ENCODE measurements around the gene HLA-DQB1.
"Not testable (repeated sequence)": the region's sequence is repeated elsewhere in the genome, so short reads cannot be mapped to it uniquely, and the experiment has no call there.

The HLA-DQB1 gene

DNA sequence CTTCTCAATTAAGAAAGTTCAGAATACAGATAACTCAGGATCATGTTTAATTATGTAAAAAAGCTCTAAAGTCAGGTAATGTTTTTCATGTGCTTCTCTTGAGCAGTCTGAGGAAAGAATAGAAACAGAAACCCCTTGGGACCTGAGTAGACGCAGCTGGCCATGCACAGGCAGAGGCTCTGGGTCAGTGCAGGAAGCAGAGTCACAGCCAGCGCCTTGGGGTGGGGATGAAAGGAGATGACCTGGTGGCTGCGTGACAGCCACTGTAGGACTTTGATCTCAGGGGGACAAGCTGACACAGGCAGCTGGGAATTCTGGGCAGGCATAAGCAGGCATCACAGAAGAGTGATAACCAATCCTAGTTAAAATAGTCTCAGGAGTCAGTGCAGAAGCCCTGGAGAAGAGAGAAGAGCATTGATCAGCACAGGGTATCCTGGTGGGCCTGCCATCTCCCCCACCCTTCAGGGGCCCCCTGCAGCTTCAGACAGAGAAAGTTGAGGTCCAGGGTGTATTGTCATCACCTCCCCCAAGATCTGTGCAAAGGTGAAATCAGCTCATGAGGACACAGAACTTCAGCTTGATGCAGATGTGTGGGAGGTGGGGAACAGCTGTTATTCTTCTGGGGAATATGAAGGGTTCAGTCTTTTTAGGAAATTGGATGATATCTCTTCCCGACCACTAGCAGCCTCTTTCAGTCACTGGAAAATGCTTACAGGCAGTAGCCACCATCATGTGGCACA, 6.4 kb downstream of the HLA-DQB1 start:
- no peak for DNase-seq

DNA sequence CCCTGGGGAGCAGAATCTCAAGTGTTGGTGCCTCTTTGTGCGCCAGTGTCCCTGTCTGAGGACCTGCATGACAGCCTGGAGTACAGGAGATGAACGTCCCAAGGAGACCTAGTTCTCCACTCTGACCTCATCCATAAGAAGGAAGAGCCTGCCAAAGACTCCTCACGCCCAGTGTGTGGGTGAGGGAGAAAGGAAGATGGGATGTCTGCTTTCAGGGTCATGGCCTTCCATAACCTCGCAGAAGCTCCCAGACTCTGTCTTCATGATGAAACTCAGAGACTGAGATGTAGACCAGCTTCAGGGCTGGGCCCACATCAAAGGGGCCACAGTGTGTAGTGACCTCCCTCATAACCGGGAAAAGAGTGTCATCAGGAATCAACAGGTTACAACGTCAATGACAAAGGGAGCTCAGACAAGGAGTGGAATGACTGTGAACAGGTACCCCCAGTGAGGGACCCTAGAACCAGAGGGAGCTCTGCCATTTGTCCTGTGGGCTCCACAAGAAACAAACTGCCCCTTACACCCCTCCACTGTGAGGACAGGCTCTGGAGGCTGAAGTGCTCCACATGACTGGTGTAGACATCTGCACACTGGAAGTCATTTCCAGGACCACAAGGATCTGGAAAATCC, 8.1 kb downstream of the HLA-DQB1 start:
- DNase-seq, result no peak

DNA sequence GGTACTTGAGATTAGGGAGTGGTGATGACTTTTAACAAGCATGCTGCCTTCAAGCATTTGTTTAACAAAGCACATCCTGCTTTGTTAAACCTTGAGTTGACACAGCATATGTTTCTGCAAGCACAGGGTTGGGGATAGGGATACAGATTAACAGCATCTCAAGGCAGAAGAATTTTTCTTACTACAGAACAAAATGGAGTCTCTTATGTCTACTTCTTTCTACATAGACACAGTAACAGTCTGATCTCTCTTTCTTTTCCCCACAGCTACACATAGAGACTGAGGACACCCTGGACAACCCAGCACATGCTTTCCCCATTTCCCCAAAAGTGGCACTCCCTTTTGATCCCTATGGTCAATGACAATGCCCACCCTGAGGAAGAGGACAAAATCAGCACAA, 8.6 kb downstream of the HLA-DQB1 start:
- DNase-seq, result not testable (repeated sequence)

- DNase-seq, result not testable (repeated sequence)
Observed at GRCh38 chr6:32657329-32657728, 9.1 kb downstream of the HLA-DQB1 start.

DNA sequence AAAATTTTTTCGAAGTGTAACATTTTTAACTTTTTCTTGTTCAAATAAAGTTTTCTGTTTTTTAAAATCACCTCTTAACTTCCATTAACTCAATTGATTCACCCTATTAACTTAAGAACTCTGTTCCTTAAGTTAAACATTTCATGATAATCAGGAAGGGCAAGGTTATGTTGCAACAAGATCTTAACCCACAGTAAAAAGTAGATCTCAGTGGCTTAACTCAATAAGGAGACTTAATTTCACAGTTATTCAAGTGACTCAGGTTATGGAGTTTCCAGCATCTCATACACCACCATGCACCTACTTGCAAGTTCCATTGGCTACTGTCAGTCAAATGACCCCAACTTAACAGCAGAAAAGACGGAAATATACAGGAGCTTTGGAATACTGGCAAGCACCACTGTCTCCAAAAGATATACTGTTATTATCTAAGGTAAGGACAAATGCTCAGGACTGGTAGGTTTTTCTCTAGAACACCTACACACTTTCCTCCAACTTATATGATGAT, 11.2 kb downstream of the HLA-DQB1 start:
- DNase-seq, result no peak

- DNase-seq, result no peak
Observed at GRCh38 chr6:32645047-32645703, 21.3 kb downstream of the HLA-DQB1 start.

DNA sequence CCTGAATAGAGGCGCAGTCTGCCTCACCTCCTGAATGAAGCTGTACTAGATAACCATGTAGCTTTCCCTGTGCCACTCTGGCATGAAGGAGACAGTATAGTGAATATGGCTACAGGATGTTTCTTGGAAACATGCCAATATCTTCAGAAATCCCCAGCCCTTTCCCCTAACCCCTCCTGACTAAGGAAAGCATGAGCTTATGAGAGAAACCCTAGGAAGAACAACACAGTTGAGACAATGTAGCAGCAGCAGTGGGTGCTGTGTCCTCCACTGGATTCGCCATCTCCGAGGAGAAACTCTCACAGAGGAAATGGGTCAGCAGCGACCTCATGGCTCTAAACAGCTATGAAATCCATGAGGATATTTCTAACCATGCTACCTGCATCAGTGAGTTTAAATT, 22.6 kb downstream of the HLA-DQB1 start:
- no peak for DNase-seq

DNA sequence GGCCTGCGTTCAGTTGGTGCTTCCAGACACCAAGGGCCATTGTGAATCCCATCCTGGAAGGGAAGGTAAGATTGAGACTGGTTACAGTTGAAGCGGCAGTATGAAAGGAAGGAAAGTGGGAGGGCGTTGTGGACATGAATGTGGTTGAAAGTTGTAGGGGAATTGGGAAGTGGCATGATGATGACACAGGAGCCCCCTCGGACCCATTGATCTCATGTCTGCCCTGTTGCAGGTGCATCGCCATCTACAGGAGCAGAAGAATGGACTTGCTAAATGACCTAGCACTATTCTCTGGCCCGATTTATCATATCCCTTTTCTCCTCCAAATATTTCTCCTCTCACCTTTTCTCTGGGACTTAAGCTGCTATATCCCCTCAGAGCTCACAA, 23.7 kb downstream of the HLA-DQB1 start:
- no peak for DNase-seq

- not testable (repeated sequence) for DNase-seq
Observed at GRCh38 chr6:32641785-32642719, 24.4 kb downstream of the HLA-DQB1 start.

DNA sequence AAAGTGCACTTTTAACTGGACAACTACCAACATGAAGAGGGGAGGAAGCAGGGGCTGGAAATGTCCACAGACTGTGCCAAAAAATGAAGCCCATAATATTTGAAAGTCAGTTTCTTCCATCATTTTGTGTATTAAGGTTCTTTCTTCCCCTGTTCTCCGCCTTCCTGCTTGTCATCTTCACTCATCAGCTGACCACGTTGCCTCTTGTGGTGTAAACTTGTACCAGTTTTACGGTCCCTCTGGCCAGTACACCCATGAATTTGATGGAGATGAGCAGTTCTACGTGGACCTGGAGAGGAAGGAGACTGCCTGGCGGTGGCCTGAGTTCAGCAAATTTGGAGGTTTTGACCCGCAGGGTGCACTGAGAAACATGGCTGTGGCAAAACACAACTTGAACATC, 25.3 kb downstream of the HLA-DQB1 start:
- DNase-seq, result no peak

DNA sequence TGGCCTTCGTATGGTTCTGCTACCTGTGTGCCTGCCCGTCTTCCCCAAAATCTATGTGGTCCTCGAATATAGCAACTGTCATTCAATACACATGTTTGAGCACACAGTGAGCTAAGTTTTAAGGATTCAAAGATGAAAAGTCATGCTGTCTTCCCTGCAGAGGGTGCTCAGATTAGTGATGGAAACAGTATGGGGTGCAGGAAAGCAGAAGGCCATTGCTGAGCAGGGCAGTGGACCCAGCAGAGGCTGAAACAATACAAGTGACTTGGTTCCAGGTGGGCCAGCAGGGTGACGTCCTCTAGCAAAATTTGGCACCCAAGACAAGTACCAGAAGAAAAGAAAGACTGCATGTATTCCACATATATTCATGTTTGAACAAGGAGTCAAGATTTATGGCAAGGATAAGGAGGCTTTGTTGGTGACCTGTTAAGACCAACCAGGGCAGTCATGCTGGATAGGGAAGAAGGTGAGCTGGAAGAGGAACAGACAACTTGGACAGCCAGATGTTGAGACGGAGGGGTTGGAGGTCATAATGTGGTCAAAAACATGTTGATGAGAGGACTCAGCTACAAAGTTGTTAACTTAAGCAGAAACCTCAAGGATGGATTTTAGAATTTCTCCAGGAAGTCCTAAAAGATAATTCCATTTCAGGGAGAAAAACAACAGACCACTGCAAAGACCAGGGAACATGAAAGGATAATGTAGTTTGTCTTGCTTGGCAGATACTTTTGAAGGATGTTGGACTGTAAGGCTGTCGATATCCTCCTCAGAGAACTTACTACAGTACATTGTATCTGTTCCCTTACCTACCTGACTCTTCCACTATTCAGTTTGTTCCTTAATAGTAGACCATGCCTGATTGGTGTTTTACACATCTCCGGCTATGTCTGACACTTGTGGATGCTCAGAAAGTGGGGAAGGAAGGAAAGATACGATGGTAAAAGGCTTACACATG, 26.7 kb downstream of the HLA-DQB1 start:
- DNase-seq, result no peak

DNA sequence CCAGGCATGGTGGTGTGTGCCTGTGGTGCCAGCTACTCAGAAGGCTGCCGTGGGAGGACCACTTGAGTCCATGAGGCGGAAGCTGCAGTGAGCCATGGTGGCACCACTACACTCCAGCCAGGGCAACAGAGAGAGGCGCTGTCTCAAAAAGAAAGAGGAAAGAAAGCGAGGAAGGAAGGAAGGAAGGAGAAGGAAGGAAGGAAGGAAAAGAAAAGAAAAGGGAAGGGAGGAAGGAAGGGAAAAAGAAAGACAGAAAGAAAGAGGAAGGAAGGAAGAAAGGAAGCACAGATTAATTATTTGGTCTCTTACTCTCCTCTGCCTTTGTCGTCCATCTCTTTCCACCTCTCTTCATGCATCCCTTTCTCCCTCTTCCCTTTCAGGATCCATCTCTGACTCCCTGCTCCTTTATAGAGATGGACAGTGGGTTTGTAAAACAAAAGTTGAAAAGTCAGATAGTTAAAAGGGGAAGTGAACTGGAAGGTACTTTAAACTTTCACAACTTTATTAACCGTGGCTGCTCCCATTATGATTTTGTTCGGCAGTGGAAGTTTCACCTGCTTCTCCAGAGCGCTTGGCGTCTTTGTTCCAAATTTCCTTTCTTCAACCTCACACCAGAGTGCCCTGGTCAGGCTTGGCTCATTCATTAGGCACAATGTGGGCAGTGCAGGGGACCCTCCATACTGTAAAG, 27.8 kb downstream of the HLA-DQB1 start:
- DNase-seq, result no peak

- no peak for DNase-seq
Observed at GRCh38 chr6:32637883-32638282, 28.6 kb downstream of the HLA-DQB1 start.

GRCh38 chr6:32637219-32637880, 29.1 kb downstream of the HLA-DQB1 start, which contains the start of gene HLA-DQA1:
Gene HLA-DQA1 (plus strand): TSS chr6:32637406. CDS start chr6:32637459, 53 bp downstream.
- DNase-seq, result no peak

DNA sequence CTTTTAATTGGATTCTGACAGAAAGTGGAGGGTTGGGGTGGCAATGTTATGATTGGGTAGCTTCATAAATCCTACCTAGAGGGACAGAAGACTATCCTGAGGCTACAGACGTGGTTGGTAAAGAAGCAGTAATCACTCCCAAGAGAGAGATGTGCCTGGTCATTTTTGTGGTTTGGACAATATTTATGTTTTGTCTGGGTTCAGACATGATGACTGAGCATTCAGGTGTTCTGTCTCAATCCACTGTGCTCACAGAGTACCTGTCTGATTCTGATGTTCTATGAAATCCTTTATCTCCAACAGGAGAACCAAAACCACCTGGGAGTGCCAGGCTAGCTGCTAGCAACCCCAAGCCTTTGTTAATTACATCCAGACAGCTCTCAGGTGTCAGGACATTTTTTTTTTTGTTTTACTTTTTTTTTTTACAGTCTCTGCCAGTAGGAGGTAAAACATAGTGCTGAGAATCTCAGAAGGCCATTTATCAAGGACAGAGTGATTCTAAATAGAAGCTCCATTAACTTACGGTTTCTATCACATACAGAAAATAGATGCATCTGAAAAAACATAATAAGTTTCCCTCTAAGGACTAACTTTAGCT, 30.8 kb downstream of the HLA-DQB1 start:
- DNase-seq, result no peak

- DNase-seq, result not testable (repeated sequence)
Observed at GRCh38 chr6:32629793-32630192, 36.7 kb downstream of the HLA-DQB1 start.

- no peak for DNase-seq
Observed at GRCh38 chr6:32627831-32628230, 38.6 kb downstream of the HLA-DQB1 start.

DNA sequence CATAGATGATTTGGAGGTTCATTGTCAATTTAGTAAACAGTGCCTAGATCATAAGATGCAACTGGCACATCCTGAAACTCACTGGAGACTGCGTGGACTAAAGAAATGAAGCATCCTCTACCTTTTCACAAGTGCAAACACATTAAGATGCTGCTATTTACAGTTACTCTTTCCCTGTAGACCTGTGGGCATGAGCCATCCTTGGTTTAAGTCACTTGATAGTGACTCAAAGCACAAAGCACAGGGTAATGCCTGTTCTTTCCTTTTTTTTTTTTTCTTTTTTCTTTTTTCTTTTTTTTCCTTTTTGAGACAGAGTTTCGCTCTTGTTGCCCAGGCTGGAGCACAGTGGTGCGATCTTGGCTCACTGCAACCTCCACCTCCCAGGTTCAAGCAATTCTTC, 39.2 kb downstream of the HLA-DQB1 start:
- DNase-seq, result no peak

- DNase-seq, result no peak
Observed at GRCh38 chr6:32625137-32625536, 41.3 kb downstream of the HLA-DQB1 start.

DNA sequence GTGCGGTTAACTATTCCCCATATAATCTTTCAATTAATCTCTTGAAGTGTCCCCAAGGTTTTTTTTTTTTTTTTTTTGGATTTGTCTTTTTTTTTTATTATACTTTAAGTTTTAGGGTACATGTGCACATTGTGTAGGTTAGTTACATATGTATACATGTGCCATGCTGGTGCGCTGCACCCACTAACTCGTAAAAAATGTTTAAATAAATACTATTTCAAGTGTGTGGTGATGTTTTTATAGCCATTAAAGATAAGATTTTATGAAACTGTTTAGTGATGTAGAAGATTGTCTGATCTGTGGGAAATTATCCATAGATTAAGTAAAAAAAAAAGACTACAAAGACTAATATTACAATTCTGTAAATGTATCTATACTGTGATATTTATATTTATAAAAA, 41.9 kb downstream of the HLA-DQB1 start:
- DNase-seq, result no peak
